Lower leg skin (tissue), 3 donors: ENCODE measurements around the gene CCDC88B.

ENCODE experiments used
- POLR2A ChIP-seq, 2 donors: fragments of 450-650 bp; IDR thresholded peaks; one replicate each; pipeline ENCODE4 v1.6.1; 2016 to 2017; ENCODE audit warnings: antibody characterized with exemption in 2 of 2, mild to moderate bottlenecking in 1 of 2, moderate library complexity in 1 of 2
- TF ChIP-seq, protein P1 (sequence below), 3 donors: fragments of 450-650 bp; IDR thresholded peaks; one replicate each; pipeline ENCODE4 v1.5.1; 2016; ENCODE audit warnings: antibody characterized with exemption in 3 of 3, mild to moderate bottlenecking in 3 of 3, moderate library complexity in 2 of 3

DNA sequence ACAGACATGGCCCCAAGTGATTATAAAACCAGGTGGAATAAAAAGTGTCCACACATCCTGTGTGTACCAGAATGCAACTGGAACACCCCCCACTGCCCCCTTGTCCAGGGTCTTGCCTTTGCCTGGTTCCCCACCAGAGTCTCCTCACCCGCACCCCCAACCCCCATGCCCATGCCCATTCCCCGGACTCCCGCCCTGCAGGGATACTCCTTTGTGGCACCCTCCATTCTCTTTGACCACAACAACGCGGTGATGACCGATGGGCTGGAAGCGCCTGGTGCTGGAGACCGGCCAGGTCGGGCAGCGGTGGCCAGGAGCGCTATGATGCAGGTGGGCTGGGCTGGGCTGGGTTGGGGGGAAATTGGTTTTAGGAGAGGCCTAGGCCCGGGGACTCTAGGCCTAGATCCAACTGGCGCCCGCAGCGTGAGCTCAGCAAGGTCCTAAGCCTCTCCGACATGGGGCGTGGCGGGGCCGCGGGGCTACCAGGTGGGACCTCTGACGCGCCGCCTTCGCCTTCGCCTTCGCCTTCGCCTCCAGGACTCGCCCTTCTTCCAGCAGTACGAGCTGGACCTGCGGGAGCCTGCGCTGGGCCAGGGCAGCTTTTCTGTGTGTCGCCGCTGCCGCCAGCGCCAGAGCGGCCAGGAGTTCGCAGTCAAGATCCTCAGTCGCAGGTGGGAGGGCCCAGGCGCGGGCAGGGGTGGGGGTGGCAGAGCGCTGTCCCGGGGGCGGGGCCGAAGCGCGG lies 28.1 kb downstream of the CCDC88B start:
- TF ChIP-seq, protein P1, sequence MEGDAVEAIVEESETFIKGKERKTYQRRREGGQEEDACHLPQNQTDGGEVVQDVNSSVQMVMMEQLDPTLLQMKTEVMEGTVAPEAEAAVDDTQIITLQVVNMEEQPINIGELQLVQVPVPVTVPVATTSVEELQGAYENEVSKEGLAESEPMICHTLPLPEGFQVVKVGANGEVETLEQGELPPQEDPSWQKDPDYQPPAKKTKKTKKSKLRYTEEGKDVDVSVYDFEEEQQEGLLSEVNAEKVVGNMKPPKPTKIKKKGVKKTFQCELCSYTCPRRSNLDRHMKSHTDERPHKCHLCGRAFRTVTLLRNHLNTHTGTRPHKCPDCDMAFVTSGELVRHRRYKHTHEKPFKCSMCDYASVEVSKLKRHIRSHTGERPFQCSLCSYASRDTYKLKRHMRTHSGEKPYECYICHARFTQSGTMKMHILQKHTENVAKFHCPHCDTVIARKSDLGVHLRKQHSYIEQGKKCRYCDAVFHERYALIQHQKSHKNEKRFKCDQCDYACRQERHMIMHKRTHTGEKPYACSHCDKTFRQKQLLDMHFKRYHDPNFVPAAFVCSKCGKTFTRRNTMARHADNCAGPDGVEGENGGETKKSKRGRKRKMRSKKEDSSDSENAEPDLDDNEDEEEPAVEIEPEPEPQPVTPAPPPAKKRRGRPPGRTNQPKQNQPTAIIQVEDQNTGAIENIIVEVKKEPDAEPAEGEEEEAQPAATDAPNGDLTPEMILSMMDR (IDR thresholded peaks at IDR 0.05), result no peak
- TF ChIP-seq POLR2A (IDR thresholded peaks at IDR 0.05), result no peak
